OCI-LY7 (cell line): ENCODE results near the gene DTWD2. TPM values are rescaled to one million over a fixed set of nuclear protein-coding genes. Genes with fewer than 3 reads are reported as not detected.

Source experiments
- BruUV-seq: library from RNA; stranded (reverse); fragments of 400-500 nt; replicated peaks from 2 replicates; lab custom pipeline; 2021; lab: Mats Ljungman, UMichigan
- CTCF ChIA-PET: fragments of 300-600 bp; sonication (Branson Sonifier 250); formaldehyde crosslinking; loops from one replicate; lab custom pipeline; 2022; ENCODE audit warnings: antibody characterized with exemption; ENCODE audit not compliant: unreplicated experiment; lab: Charles Lee
- POLR2A ChIA-PET: fragments of 300-600 bp; sonication (Branson Sonifier 250); formaldehyde crosslinking; loops from one replicate; lab custom pipeline; 2022; ENCODE audit warnings: antibody characterized with exemption; lab: Charles Lee
- DNase-seq: peaks from one replicate; pipeline ENCODE4 v3.0.0-alpha.2; 2015; ENCODE audit warnings: low spot score
- H2AFZ ChIP-seq: fragments of 200-600 bp; sonication (generic), shearing (Covaris generic); 2 replicates; pipeline ENCODE4 v1.6.1; 2014; ENCODE audit warnings: mild to moderate bottlenecking, antibody characterized with exemption, low read length, moderate library complexity
- H3K27ac ChIP-seq: fragments of 200-600 bp; sonication (generic); 2 replicates; pipeline ENCODE4 v1.5.1; 2014; ENCODE audit warnings: mixed run types, low read depth, mild to moderate bottlenecking, moderate library complexity, low read length, inconsistent platforms; ENCODE audit not compliant: poor library complexity, severe bottlenecking
- H3K36me3 ChIP-seq: fragments of 200-600 bp; sonication (generic); 2 replicates; pipeline ENCODE4 v1.6.1; 2014; ENCODE audit warnings: mild to moderate bottlenecking, antibody characterized with exemption, low read length, moderate library complexity, mixed read lengths; ENCODE audit not compliant: insufficient read depth
- H3K4me1 ChIP-seq: fragments of 200-600 bp; sonication (generic); 2 replicates; pipeline ENCODE4 v1.5.1; 2014; ENCODE audit warnings: mild to moderate bottlenecking, low read length; ENCODE audit not compliant: insufficient read depth, poor library complexity, severe bottlenecking
- H3K4me2 ChIP-seq: fragments of 200-600 bp; sonication (generic); 2 replicates; pipeline ENCODE4 v1.6.1; 2014; ENCODE audit warnings: mild to moderate bottlenecking, low read length
- H3K4me3 ChIP-seq: fragments of 200-600 bp; sonication (generic); 2 replicates; pipeline ENCODE4 v1.5.1; 2014; ENCODE audit warnings: mild to moderate bottlenecking, low read depth, low read length; ENCODE audit not compliant: poor library complexity, severe bottlenecking
- H3K79me2 ChIP-seq: fragments of 200-600 bp; sonication (generic); 2 replicates; pipeline ENCODE4 v1.6.1; 2016; ENCODE audit warnings: low read depth, mild to moderate bottlenecking, low read length, moderate library complexity, mixed read lengths; ENCODE audit not compliant: insufficient read depth
- H3K9me2 ChIP-seq: fragments of 200-600 bp; sonication (generic); 2 replicates; pipeline ENCODE4 v1.6.1; 2016; ENCODE audit warnings: mild to moderate bottlenecking, low read length, mixed read lengths; ENCODE audit not compliant: insufficient read depth
- H3K9me3 ChIP-seq: fragments of 200-600 bp; sonication (generic); 2 replicates; pipeline ENCODE4 v1.6.1; 2014; ENCODE audit warnings: mild to moderate bottlenecking, mixed run types, low read length, mixed read lengths
- H4K20me1 ChIP-seq: fragments of 200-600 bp; sonication (generic); 2 replicates; pipeline ENCODE4 v1.6.1; 2014; ENCODE audit warnings: mild to moderate bottlenecking, antibody characterized with exemption, low read length, moderate library complexity, mixed read lengths; ENCODE audit not compliant: insufficient read depth
- EZH2phosphoT487 ChIP-seq: fragments of 200-600 bp; sonication (generic); IDR thresholded peaks from 2 replicates; pipeline ENCODE4 v1.6.1; 2018; ENCODE audit warnings: low read depth, borderline replicate concordance, mild to moderate bottlenecking, mixed run types, antibody characterized with exemption, low read length, moderate library complexity, mixed read lengths
- intact Hi-C: fragments of 100-400 bp; cut with micrococcal nuclease; formaldehyde crosslinking; loops from one replicate; pipeline ENCODE4 v1.10.0; 2022; ENCODE audit not compliant: unreplicated experiment
- total RNA-seq, 2 experiments: library from RNA; depleted of rRNA in 1 of 2; stranded (reverse); fragments of >200 nt in 1 of 2; shearing (Covaris generic) in 1 of 2; gene quantifications; 2 replicates each; pipeline ENCODE4 v1.2.3, GENCODE V29; 2014 to 2022
- TF ChIP-seq, protein P1 (sequence below): fragments of 200-600 bp; sonication (generic); conservative IDR thresholded peaks from 2 replicates; pipeline ENCODE4 v1.5.1; 2014; ENCODE audit warnings: mild to moderate bottlenecking, antibody characterized with exemption, low read length, moderate library complexity, mixed read lengths

The DTWD2 gene
- total RNA-seq, 2 experiments from 2014 or later = 4.2 to 6.4 TPM

DNA sequence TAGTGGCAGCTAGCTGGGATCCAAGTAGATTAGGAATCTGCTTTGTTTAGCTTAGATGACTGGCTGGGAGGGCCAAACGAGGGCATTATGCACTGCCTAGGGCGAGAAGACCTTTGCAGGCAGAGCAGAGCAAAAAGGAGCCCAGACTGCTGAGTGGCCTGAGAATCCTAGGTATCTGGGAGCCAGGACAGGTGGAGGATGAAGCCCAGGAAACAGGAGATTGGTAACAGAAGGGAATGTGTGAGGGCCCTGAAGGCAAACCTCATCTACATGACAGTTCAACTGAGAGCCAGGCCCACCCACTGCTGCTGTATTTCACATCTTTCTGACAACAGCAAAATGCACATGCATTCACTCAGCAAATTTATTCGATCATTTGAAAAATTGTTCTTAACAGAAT is 192.3 kb downstream of the DTWD2 start:
- Histone ChIP-seq H3K79me2 (no peaks in the 10 kb centered on the region; the same call in 1 of the 2 replicates), H3K9me3 (no peaks in the 10 kb centered on the region), H2AFZ (no peak overlapping the region), H4K20me1 (no peaks in the 10 kb centered on the region), H3K4me1 (no peaks in the 10 kb centered on the region), H3K36me3 (no peaks in the 10 kb centered on the region), H3K9me2 (no peaks in the 10 kb centered on the region), H3K4me2 (no peak overlapping the region), H3K27ac (no peak overlapping the region), H3K4me3 (no peak overlapping the region)
- intact Hi-C loops = loop anchor here (10.0 kb wide), 1 partner anchor 1211 kb away; no protein-coding TSS in a partner anchor
- POLR2A ChIA-PET = interaction anchor here (1.2 kb wide), 2 partner anchors 11 to 12 kb away, joined by 3 read pairs; no protein-coding TSS in a partner anchor
- no peak for DNase-seq
- TF ChIP-seq EZH2phosphoT487 = no peak
- TF ChIP-seq, protein P1, sequence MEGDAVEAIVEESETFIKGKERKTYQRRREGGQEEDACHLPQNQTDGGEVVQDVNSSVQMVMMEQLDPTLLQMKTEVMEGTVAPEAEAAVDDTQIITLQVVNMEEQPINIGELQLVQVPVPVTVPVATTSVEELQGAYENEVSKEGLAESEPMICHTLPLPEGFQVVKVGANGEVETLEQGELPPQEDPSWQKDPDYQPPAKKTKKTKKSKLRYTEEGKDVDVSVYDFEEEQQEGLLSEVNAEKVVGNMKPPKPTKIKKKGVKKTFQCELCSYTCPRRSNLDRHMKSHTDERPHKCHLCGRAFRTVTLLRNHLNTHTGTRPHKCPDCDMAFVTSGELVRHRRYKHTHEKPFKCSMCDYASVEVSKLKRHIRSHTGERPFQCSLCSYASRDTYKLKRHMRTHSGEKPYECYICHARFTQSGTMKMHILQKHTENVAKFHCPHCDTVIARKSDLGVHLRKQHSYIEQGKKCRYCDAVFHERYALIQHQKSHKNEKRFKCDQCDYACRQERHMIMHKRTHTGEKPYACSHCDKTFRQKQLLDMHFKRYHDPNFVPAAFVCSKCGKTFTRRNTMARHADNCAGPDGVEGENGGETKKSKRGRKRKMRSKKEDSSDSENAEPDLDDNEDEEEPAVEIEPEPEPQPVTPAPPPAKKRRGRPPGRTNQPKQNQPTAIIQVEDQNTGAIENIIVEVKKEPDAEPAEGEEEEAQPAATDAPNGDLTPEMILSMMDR = no peak
- CTCF ChIA-PET = no interaction called here
- BruUV-seq = no TSS peak

DNA sequence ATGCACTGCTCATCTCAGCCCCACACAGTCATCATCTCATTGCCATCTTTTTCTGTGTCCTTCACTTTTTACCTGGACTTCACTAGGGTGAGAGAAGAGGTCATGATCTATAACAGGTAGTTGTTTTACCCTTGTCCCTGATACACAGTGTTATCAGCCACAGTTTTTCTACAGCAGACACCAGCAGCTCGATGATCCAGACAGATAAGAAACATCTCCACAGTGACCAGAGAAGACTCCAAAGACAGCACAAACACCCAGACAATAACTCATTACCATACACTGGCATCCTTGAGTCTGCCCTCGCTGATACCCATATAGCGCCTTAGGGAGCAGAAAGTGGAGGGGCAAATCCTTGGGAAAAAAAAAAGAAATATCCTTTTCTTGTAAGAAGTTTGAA is 194.1 kb downstream of the DTWD2 start:
- BruUV-seq = no TSS peak
- Histone ChIP-seq H3K27ac (no peak overlapping the region), H3K9me2 (no peaks in the 10 kb centered on the region), H4K20me1 (no peaks in the 10 kb centered on the region), H3K4me3 (no peak overlapping the region), H3K9me3 (no peaks in the 10 kb centered on the region), H3K4me2 (no peak overlapping the region), H3K4me1 (no peaks in the 10 kb centered on the region), H3K79me2 (no peaks in the 10 kb centered on the region), H2AFZ (no peak overlapping the region), H3K36me3 (no peaks in the 10 kb centered on the region)
- POLR2A ChIA-PET = interaction anchor here (0.6 kb wide), 1 partner anchor 1354 kb away, joined by 3 read pairs; no protein-coding TSS in a partner anchor
- CTCF ChIA-PET = no interaction called here
- no peak for DNase-seq
- no peak for TF ChIP-seq EZH2phosphoT487
- TF ChIP-seq, protein P1 = no peak
- intact Hi-C loops = loop anchor here (10.0 kb wide), 1 partner anchor 1209 kb away; no protein-coding TSS in a partner anchor

DNA sequence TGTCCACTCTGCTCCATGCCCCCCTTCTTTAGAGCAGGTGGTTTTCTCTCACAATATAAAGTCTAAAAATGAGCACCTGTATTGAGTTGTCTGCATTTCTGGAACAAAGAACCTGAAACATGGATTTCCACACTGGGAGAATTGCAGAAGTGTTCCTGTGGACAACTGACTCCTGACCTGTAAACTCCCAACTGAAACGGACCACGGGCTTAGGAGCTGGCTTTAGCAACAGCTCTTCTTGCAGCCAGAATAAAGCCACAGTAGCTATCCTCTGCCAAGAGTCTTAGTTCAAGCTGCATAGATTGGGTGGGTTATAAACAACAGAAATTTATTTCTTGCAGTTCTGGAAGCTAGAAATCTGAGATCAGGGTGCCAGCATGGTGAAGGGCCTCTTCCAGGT is 194.7 kb downstream of the DTWD2 start:
- Histone ChIP-seq H3K27ac (no peak overlapping the region), H3K9me3 (no peaks in the 10 kb centered on the region), H3K4me1 (no peaks in the 10 kb centered on the region), H4K20me1 (no peaks in the 10 kb centered on the region), H3K36me3 (no peaks in the 10 kb centered on the region), H3K4me3 (no peak overlapping the region), H2AFZ (no peak overlapping the region), H3K79me2 (no peaks in the 10 kb centered on the region), H3K9me2 (no peaks in the 10 kb centered on the region), H3K4me2 (no peak overlapping the region)
- no TSS peak for BruUV-seq
- no peak for DNase-seq
- POLR2A ChIA-PET = interaction anchor here (0.6 kb wide), 1 partner anchor 1354 kb away, joined by 3 read pairs; no protein-coding TSS in a partner anchor
- intact Hi-C loops = loop anchor here (10.0 kb wide), 1 partner anchor 1209 kb away; no protein-coding TSS in a partner anchor
- CTCF ChIA-PET = no interaction called here
- no peak for TF ChIP-seq EZH2phosphoT487
- TF ChIP-seq, protein P1 = no peak
